ENCODE measurements around the gene SYTL3.
"Not testable (repeated sequence)": the region's sequence is repeated elsewhere in the genome, so short reads cannot be mapped to it uniquely, and the experiment has no call there.

SYTL3 gene

GRCh38 chr6:158694913-158695312, 45.1 kb downstream of the SYTL3 start:
- DNase-seq (ENCODE audit: low spot score) = no peak

GRCh38 chr6:158697811-158698210, 48.0 kb downstream of the SYTL3 start:
- no peak for DNase-seq (ENCODE audit: low spot score)

GRCh38 chr6:158698931-158699330, 49.1 kb downstream of the SYTL3 start:
- no peak for DNase-seq (ENCODE audit: low spot score)

- not testable (repeated sequence) for DNase-seq (ENCODE audit: low spot score)
Measured at GRCh38 chr6:158701268-158701667, 51.4 kb downstream of the SYTL3 start.

- DNase-seq (ENCODE audit: low spot score) = no peak
Measured at GRCh38 chr6:158703111-158703836, 53.4 kb downstream of the SYTL3 start.

GRCh38 chr6:158703837-158704822, 54.3 kb downstream of the SYTL3 start:
- peak; percentile 76 for DNase-seq (ENCODE audit: low spot score)

- DNase-seq (ENCODE audit: low spot score) = no peak
Measured at GRCh38 chr6:158705386-158706126, 55.7 kb downstream of the SYTL3 start.

GRCh38 chr6:158706369-158706982, 56.6 kb downstream of the SYTL3 start:
- peak; percentile 28 for DNase-seq (ENCODE audit: low spot score)

GRCh38 chr6:158707120-158707820, 57.4 kb downstream of the SYTL3 start:
- DNase-seq (ENCODE audit: low spot score) = no peak

GRCh38 chr6:158707821-158708195, 58.0 kb downstream of the SYTL3 start:
- DNase-seq (ENCODE audit: low spot score) = no peak

GRCh38 chr6:158708239-158708638, 58.4 kb downstream of the SYTL3 start:
- peak; percentile 31 for DNase-seq (ENCODE audit: low spot score)

GRCh38 chr6:158709809-158710208, 60.0 kb downstream of the SYTL3 start:
- DNase-seq (ENCODE audit: low spot score) = no peak

- no peak for DNase-seq (ENCODE audit: low spot score)
Measured at GRCh38 chr6:158711264-158711663, 61.4 kb downstream of the SYTL3 start.

- DNase-seq (ENCODE audit: low spot score) = no peak
Measured at GRCh38 chr6:158713469-158713868, 63.6 kb downstream of the SYTL3 start.

GRCh38 chr6:158714706-158715105, 64.9 kb downstream of the SYTL3 start:
- no peak for DNase-seq (ENCODE audit: low spot score)

GRCh38 chr6:158715330-158716311, 65.8 kb downstream of the SYTL3 start:
- DNase-seq (ENCODE audit: low spot score) = peak; percentile 49

- no peak for DNase-seq (ENCODE audit: low spot score)
Measured at GRCh38 chr6:158717341-158718330, 67.8 kb downstream of the SYTL3 start.

GRCh38 chr6:158718461-158719046, 68.7 kb downstream of the SYTL3 start:
- DNase-seq (ENCODE audit: low spot score) = peak; percentile 30
